Lower leg skin (tissue), 4 donors: ENCODE data around the gene JMJD1C. TPM values are rescaled to one million over a fixed set of nuclear protein-coding genes. Genes with fewer than 3 reads are reported as not detected.

ENCODE experiments used
- DNase-seq, 2 donors: peaks; one replicate each; pipeline ENCODE4 v3.0.0-alpha.2; 2019; ENCODE audit warnings: low spot score in 2 of 2
- H3K4me3 ChIP-seq: fragments of 200-600 bp; sonication (generic); 2 replicates; pipeline ENCODE4 v1.5.1; 2017; ENCODE audit warnings: mild to moderate bottlenecking, low read depth; ENCODE audit not compliant: poor library complexity, severe bottlenecking
- POLR2A ChIP-seq, 2 donors: fragments of 450-650 bp; IDR thresholded peaks; one replicate each; pipeline ENCODE4 v1.6.1; 2016 to 2017; ENCODE audit warnings: antibody characterized with exemption in 2 of 2, mild to moderate bottlenecking in 1 of 2, moderate library complexity in 1 of 2
- WGBS, 2 donors: methylation state at CpG; one replicate each; pipeline ENCODE4 v1.1.5; 2018; 5-methylcytosine and 5-hydroxymethylcytosine counted together
- intact Hi-C: fragments of 100-400 bp; cut with DNase I; formaldehyde crosslinking; loops from one replicate; pipeline ENCODE4 v1.15.0; 2023; ENCODE audit warnings: low total_unique reads
- total RNA-seq, 4 donors: library from RNA; depleted of rRNA; stranded (reverse); fragments of >200 nt; gene quantifications; one replicate each; pipeline ENCODE4 v1.1.0, GENCODE V29; 2016
- TF ChIP-seq, protein P1 (sequence below), 3 donors: fragments of 450-650 bp; IDR thresholded peaks; one replicate each; pipeline ENCODE4 v1.5.1; 2016; ENCODE audit warnings: antibody characterized with exemption in 3 of 3, mild to moderate bottlenecking in 3 of 3, moderate library complexity in 2 of 3

Gene JMJD1C
- total RNA-seq, 4 donors from 2014 or later: 82.0 to 92.5 (median 84.9) TPM

DNA sequence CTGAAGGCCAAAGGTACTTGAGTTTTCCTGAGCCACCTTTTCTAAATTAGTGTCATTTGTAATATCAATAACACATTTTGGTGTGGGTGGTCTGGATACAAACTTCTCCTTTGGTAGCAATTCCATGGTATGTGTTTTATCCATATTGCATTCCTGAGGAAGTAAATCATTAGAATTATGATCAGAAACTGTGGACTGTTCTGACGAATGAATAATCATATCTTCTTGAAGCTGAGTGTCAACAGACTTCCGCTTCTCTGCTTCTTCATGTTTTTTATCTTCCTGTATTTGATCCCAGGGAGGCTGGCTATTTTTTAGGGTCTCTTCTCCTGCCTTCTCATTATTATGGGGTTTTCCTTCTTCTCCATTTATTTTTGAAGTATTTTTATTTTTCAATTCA is 251.2 kb downstream of the JMJD1C start:
- WGBS, 2 donors: 74 to 76% methylated on average over 2 of the region's 2 CpGs
- no peak overlapping the region for H3K4me3 ChIP-seq
- intact Hi-C loops: no loop called here
- DNase-seq: no peak
- TF ChIP-seq POLR2A (IDR thresholded peaks at IDR 0.05): no peak
- TF ChIP-seq, protein P1, sequence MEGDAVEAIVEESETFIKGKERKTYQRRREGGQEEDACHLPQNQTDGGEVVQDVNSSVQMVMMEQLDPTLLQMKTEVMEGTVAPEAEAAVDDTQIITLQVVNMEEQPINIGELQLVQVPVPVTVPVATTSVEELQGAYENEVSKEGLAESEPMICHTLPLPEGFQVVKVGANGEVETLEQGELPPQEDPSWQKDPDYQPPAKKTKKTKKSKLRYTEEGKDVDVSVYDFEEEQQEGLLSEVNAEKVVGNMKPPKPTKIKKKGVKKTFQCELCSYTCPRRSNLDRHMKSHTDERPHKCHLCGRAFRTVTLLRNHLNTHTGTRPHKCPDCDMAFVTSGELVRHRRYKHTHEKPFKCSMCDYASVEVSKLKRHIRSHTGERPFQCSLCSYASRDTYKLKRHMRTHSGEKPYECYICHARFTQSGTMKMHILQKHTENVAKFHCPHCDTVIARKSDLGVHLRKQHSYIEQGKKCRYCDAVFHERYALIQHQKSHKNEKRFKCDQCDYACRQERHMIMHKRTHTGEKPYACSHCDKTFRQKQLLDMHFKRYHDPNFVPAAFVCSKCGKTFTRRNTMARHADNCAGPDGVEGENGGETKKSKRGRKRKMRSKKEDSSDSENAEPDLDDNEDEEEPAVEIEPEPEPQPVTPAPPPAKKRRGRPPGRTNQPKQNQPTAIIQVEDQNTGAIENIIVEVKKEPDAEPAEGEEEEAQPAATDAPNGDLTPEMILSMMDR (IDR thresholded peaks at IDR 0.05): no peak

DNA sequence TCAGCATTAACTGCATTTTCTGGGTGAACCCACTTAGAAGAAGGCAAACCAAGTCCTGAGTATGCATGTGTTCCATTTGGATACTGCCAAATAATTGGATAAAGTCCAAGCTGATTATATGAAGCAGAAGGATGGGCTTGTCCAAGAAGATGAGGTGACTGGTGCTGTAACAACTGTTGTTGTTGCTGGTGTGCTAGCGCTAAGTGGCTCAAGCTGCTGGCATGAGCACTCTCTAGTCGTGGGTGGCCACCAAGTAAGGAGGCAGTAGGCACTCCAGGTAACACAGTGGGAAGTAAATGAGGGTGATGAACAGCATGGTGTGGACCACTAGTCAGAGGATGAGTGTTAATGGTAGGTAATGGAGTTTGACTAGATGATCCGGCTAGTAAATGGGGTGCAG is 252.3 kb downstream of the JMJD1C start:
- DNase-seq: no peak
- no peak overlapping the region for H3K4me3 ChIP-seq
- intact Hi-C loops: no loop called here
- TF ChIP-seq POLR2A (IDR thresholded peaks at IDR 0.05): no peak
- TF ChIP-seq, protein P1 (IDR thresholded peaks at IDR 0.05): no peak
- WGBS, 2 donors: 77 to 84% methylated on average over 3 of the region's 3 CpGs

DNA sequence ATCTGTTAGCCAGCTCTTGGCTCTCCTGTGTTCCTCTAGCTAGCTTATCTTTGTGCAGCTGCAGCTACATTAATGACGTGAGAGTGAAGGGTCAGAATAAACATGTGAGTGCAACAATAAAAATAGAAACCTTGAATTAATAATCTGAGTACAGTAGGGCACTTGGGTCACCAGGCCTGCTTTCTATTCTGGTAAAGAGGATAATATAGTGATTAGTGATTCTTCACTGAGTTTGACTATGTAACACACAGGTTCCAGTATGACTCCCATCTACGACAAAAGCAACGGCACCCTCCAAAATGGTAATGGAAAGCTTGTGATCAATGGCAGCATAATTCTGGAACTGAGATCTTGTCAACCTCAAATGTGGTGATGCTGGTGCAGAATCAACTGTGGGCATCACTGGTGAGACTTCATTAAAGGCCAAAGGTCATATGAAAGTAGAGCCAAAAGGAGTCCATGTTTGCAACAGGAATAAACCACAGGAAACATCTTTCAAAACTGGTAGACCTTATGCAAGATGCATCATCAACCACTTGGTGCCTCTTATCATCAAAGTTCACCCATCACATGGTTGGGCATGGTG is 255.1 kb downstream of the JMJD1C start:
- TF ChIP-seq, protein P1 (IDR thresholded peaks at IDR 0.05): no peak
- TF ChIP-seq POLR2A (IDR thresholded peaks at IDR 0.05): no peak
- intact Hi-C loops: no loop called here
- H3K4me3 ChIP-seq: no peak overlapping the region
- no peak for DNase-seq
- WGBS, 2 donors: 62 to 67% methylated on average over 3 of the region's 3 CpGs

DNA sequence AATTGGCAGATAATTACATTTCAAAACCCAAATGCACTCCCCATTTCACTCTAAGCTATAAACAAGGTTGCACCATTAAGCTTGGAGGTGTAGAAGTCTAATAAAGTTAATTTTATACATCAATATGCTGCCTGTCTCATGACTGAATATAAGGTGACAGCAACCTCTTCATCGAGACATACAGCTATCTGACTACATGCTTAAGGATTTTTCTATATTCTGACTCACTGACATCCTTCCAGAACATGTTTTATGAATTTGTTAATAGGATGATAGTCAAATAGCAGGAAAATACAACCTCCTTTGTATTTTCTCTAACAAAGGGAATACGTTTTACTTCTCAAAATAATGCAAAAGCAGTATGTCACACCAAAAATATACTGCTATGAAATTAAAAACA is 256.1 kb downstream of the JMJD1C start:
- no peak for DNase-seq
- TF ChIP-seq, protein P1 (IDR thresholded peaks at IDR 0.05): no peak
- TF ChIP-seq POLR2A (IDR thresholded peaks at IDR 0.05): no peak
- WGBS, 2 donors: 93 to 95% methylated on average over 2 of the region's 2 CpGs
- no peak overlapping the region for H3K4me3 ChIP-seq
- intact Hi-C loops: loop anchor here (10.0 kb wide), 1 partner anchor 515 kb away; no protein-coding TSS in a partner anchor

DNA sequence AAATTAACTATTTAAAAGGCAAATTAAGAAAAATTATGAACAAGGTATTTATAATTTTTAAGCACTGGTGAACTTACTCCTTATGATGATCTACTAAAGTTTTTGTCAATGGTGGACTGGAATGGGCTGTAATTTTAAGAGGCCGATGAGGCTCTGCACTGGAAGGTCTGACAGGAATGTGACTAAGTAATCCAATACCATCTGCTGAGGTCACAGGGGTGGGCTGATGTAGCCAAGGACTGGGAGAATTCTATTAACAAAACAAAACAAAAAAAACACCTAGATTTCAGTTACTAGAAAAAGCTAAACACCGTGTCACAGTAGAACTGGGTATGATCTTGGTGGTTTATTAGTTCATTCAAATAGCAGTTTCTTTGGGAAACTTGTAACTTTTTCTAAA is 256.8 kb downstream of the JMJD1C start:
- intact Hi-C loops: loop anchor here (10.0 kb wide), 1 partner anchor 516 kb away; no protein-coding TSS in a partner anchor
- DNase-seq: no peak
- WGBS, 2 donors: 74% methylated on average over 2 of the region's 2 CpGs
- no peak overlapping the region for H3K4me3 ChIP-seq
- TF ChIP-seq, protein P1 (IDR thresholded peaks at IDR 0.05): no peak
